ENCODE data around the gene PCBP3. TPM values are rescaled to one million over a fixed set of nuclear protein-coding genes. Genes with fewer than 3 reads are reported as not detected.
A peak's percentile ranks its signal among the peaks of the same experiment; 100 is the strongest.

PCBP3 gene
- total RNA-seq, 2 experiments from 2014 or later = 1.3 to 1.4 TPM

DNA sequence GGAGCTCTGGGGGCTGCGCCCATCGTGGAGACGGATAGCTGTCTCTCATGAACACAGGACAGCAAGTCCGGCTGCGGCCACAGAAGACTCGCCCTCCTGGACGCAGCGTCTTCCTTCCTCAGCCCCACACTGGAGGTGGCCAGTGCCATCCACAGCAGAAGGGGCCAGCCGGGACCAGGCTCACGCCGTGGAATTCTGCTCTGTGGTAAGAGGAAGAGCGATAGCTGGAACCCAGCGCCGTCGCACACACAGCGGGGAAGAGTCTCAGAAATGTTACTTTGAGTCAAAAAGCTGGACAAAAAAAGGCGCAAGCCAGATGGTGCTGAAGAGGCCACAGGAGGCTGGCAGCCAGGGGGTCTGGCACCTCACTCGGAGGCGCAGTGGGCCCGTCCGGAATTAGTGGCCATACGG lies 224.2 kb downstream of the PCBP3 start:
- DNase-seq = no peak
- ChIA-PET CTCF (no interaction called here), POLR2A (no interaction called here)
- Mint-ChIP-seq H3K27ac (no peak overlapping the region), H3K9me3 (ENCODE audit: insufficient read depth) (no peaks in the 10 kb centered on the region), H3K4me1 (ENCODE audit: low read depth) (peaks cover 3% of the 10 kb centered on the region), H3K27me3 (ENCODE audit: low read depth) (peaks cover 3% of the 10 kb centered on the region), H3K4me3 (no peak overlapping the region), H3K36me3 (ENCODE audit: low read depth) (no peaks in the 10 kb centered on the region)
- ATAC-seq = no peak

DNA sequence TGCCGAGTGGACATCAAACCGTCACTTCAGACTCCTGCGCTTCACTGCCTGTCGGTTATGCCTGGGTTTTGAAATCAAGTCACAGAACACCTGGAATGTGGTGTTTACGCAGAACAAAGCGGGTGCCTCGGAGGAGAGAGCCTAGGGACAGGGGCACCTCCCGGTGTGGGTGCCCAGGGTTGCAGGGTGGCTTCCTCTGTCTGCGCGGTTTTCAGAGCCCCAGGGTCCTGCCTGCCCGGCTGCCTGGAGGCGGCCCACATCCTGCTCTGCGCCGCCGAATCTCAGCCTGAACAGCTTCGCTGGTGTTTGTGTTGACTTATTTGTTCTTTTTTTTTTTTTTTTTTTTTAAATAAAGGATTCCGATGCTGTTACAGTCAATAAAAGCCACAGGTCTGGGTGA lies 224.6 kb downstream of the PCBP3 start:
- no peak overlapping the region for H3K27ac Mint-ChIP-seq
- no peaks in the 10 kb centered on the region for H3K36me3 Mint-ChIP-seq (ENCODE audit: low read depth)
- DNase-seq (no peak), ATAC-seq (peak; percentile 76)
- H3K27me3 Mint-ChIP-seq (ENCODE audit: low read depth) = peaks cover 3% of the 10 kb centered on the region
- H3K4me1 Mint-ChIP-seq (ENCODE audit: low read depth) = peaks cover 3% of the 10 kb centered on the region
- POLR2A ChIA-PET = no interaction called here
- H3K4me3 Mint-ChIP-seq = no peak overlapping the region
- H3K9me3 Mint-ChIP-seq (ENCODE audit: insufficient read depth) = no peaks in the 10 kb centered on the region
- CTCF ChIA-PET = no interaction called here

DNA sequence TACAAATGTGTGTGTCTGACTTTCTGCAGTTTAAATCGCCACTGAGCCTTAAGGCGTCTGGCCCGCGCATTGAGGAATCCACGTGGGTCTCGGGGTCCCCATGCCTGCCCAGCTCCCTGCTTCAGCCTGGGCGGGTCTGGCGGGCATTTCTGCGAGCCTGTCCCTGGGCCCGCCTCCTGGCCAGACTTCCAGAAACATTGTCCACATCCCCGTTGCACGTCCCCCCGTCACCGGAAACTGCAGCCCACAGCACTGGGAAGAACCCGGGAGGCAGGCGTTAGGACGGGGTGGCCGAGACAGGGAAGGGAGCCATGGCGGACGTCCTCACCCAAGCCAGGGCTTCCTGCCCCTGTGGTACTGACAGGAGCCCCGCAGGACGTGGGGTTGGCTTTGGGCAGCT lies 225.0 kb downstream of the PCBP3 start:
- ATAC-seq (peak; percentile 19), DNase-seq (no peak)
- ChIA-PET CTCF (no interaction called here), POLR2A (no interaction called here)
- Mint-ChIP-seq H3K27ac (no peak overlapping the region), H3K4me3 (no peak overlapping the region), H3K36me3 (ENCODE audit: low read depth) (no peaks in the 10 kb centered on the region), H3K27me3 (ENCODE audit: low read depth) (peaks cover 3% of the 10 kb centered on the region), H3K4me1 (ENCODE audit: low read depth) (peaks cover 3% of the 10 kb centered on the region), H3K9me3 (ENCODE audit: insufficient read depth) (no peaks in the 10 kb centered on the region)

DNA sequence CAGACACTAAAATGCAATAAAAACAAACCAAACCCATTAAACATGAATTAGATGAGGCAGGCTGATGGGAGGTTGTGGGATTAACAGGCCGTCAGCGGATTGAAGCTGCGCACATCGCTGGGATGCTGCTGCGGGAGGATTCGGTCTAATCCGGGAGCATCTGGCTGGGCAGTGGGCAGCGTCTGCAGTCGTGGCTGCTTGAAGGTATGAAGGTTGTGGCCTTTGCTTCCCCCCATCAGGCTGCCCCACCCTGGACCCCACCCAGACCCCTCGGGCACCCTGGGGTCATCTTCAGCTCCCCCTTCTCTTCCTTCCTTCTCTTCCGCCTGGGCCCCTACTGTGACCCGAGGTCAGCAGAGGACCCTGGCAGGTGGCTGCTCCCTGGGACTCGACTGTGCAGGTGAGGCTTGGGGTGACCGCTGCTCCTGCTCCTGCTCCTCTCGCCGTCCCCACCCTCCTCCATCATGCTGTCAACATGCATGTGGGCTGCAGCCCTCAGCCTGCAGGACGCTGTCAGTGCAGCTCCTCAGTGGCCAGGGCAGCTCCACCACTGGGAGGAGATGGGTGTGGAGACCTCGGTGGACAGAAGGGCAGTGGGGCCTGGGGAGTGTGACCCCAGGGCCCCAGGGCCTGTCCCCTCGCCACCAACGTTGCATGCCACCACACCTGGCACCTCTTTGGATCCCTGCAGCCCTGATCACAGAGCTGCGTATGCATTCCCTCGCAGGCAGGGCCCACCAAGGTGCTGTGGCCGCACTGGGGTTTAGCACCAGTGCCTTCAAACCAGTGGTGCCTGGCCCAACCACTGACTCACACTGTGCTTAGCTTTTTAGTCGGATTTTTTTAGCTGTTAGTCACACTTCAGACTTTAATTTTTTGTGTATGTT lies 225.8 kb downstream of the PCBP3 start:
- H3K4me3 Mint-ChIP-seq = no peak overlapping the region
- H3K4me1 Mint-ChIP-seq (ENCODE audit: low read depth) = peaks cover 3% of the 10 kb centered on the region
- no peaks in the 10 kb centered on the region for H3K36me3 Mint-ChIP-seq (ENCODE audit: low read depth)
- H3K27ac Mint-ChIP-seq = no peak overlapping the region
- ATAC-seq (no peak), DNase-seq (no peak)
- H3K9me3 Mint-ChIP-seq (ENCODE audit: insufficient read depth) = no peaks in the 10 kb centered on the region
- POLR2A ChIA-PET = no interaction called here
- peaks cover 3% of the 10 kb centered on the region for H3K27me3 Mint-ChIP-seq (ENCODE audit: low read depth)
- CTCF ChIA-PET = no interaction called here

DNA sequence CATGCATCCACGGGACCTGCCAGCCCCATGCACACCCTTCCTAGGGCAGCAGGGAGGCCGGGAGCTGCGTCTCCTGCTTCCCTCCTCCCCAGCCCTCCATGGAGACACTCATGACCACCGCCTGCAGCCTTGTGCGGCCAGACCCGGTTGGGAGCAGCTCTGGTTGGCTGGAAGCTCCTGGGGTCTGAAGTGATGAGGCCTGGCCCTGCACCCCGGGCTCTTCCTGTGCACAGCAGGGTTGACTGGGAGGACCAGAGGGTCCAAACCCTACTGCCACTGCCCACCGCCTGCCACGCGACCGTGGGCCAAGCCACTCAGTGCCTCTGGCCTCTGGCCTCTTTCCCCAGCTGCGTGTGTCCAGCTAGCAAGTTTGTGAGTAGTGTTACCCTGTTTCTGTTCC lies 226.9 kb downstream of the PCBP3 start:
- H3K27ac Mint-ChIP-seq = no peak overlapping the region
- ChIA-PET POLR2A (no interaction called here), CTCF (interaction anchor here (1.3 kb wide), 1 partner anchor 23 kb away, joined by 3 read pairs; no protein-coding TSS in a partner anchor)

DNA sequence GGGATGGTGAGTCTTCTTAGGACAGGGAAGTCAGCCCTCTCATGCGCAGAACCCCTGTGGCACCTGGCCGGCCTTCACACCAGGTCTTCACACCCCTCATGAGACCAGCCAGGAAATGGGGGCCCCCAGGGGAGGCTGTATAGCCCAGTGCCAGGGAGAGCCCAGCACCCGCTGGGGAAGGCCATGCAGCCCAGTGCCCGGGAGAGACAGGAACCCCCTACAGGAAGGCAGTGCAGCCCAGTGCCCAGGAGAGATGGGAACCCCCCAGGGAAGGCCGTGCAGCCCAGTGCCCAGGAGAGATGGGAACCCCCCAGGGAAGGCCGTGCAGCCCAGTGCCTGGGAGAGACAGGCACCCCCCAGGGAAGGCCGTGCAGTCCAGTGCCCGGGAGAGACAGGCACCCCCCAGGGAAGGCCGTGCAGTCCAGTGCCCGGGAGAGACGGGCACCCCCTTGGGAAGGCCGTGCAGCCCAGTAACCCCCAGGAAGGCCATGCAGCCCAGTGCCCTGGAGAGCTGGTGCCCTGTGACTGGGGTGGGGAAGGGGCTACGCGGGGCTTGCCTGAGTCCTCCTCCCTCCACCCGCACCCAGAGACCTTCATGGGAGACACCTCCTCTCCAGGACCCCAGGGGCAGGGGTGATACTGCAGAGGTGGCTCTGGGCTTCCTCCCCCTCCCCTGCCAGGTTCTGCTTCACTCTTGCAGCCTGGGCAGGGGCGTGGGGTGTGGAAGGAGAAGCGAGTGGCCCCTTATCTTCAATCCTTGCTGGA lies 227.5 kb downstream of the PCBP3 start:
- Mint-ChIP-seq H3K9me3 (ENCODE audit: insufficient read depth) (no peaks in the 10 kb centered on the region), H3K4me1 (ENCODE audit: low read depth) (peaks cover 3% of the 10 kb centered on the region), H3K4me3 (no peak overlapping the region), H3K27me3 (ENCODE audit: low read depth) (peaks cover 3% of the 10 kb centered on the region), H3K27ac (no peak overlapping the region), H3K36me3 (ENCODE audit: low read depth) (no peaks in the 10 kb centered on the region)
- ChIA-PET POLR2A (no interaction called here), CTCF (interaction anchor here (1.3 kb wide), 1 partner anchor 24 kb away, joined by 3 read pairs; no protein-coding TSS in a partner anchor)
- no peak for DNase-seq
- no peak for ATAC-seq

More for the DNA sequence above, 226.9 kb downstream of the PCBP3 start:
- peaks cover 3% of the 10 kb centered on the region for H3K4me1 Mint-ChIP-seq (ENCODE audit: low read depth)
- ATAC-seq (no peak), DNase-seq (no peak)
- H3K36me3 Mint-ChIP-seq (ENCODE audit: low read depth) = no peaks in the 10 kb centered on the region
- no peaks in the 10 kb centered on the region for H3K9me3 Mint-ChIP-seq (ENCODE audit: insufficient read depth)
- H3K4me3 Mint-ChIP-seq = no peak overlapping the region
- H3K27me3 Mint-ChIP-seq (ENCODE audit: low read depth) = peaks cover 3% of the 10 kb centered on the region

DNA sequence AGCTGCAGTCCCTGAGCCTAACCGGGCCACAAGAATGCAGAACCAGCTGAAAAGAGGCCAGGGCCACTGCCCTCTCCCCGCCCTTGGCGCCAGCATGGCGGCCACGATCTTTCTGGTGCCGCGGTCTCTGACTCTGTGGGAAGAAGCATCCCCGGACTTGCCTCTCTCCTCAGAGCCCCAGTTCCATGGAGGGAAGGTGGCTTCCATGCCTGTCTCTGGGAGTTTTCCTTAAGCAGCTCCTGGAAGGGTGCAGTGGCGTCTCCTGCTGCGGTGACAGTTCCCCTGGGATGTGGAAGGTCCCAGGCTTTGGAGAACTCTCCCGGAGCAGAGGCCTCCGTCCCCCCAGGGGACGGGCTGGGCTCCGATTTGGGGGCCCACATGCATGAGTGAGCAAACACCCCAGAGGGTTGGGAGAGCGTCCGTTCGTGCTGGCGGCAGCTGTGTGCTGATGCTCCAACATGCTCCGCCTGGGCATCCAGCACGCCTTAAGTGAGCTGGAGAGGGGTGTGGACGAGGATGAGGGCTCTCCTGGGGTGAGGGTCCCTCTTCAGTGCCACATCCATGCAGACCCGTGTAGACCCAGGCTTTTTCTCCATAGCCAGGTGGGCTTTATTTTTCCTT lies 228.2 kb downstream of the PCBP3 start:
- CTCF ChIA-PET = no interaction called here
- DNase-seq = no peak

DNA sequence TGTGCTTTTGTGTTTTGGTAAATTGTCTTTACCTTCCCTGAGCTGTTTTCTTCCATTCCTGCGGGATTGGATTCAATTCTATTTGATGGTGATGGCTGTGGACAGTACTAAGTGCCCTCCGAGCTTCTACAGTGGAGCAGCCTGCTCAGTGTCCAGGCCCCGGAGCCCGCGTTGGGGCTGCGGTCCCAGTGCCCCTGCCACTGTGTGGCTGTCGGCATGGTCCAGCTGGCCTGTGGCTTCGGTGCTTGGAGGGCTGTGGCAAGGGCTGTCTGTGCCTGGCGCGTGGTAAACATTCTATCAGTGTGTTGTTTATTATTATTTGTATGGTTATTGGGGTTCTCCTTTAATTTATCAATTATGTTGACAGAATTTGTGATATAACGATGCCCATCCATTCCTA lies 228.9 kb downstream of the PCBP3 start:
- ChIA-PET POLR2A (no interaction called here), CTCF (no interaction called here)
- DNase-seq (no peak), ATAC-seq (no peak)
- H3K9me3 Mint-ChIP-seq (ENCODE audit: insufficient read depth) = no peaks in the 10 kb centered on the region
- H3K27ac Mint-ChIP-seq = no peak overlapping the region
- H3K27me3 Mint-ChIP-seq (ENCODE audit: low read depth) = peaks cover 3% of the 10 kb centered on the region
- H3K36me3 Mint-ChIP-seq (ENCODE audit: low read depth) = no peaks in the 10 kb centered on the region
- H3K4me3 Mint-ChIP-seq = no peak overlapping the region
- H3K4me1 Mint-ChIP-seq (ENCODE audit: low read depth) = peaks cover 3% of the 10 kb centered on the region

More for the DNA sequence above, 228.2 kb downstream of the PCBP3 start:
- Mint-ChIP-seq H3K4me1 (ENCODE audit: low read depth) (peaks cover 3% of the 10 kb centered on the region), H3K9me3 (ENCODE audit: insufficient read depth) (no peaks in the 10 kb centered on the region), H3K4me3 (no peak overlapping the region), H3K36me3 (ENCODE audit: low read depth) (no peaks in the 10 kb centered on the region), H3K27ac (no peak overlapping the region), H3K27me3 (ENCODE audit: low read depth) (peaks cover 3% of the 10 kb centered on the region)
- POLR2A ChIA-PET = no interaction called here
- no peak for ATAC-seq

DNA sequence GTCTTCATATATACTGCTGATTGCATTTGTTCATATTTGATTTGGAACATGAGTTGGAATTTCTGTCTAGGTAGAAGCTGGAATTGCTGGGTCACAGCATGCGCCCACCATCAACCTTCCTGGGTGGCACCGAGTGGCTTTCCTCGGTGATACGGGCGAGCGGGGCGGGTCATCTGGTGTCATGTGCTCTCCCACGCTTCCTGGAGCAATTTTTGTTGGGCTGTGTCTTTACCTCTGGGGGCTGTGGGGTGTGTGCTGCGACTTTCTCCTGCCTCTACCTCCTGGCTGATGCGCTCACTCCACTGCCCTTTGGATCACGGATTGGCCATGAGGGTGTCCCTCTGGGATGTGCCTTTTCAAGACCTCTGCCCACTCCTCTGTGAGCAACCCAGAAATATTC lies 229.4 kb downstream of the PCBP3 start:
- CTCF ChIA-PET = no interaction called here
- ATAC-seq (no peak), DNase-seq (no peak)
- Mint-ChIP-seq H3K27me3 (ENCODE audit: low read depth) (peaks cover 3% of the 10 kb centered on the region), H3K36me3 (ENCODE audit: low read depth) (no peaks in the 10 kb centered on the region), H3K9me3 (ENCODE audit: insufficient read depth) (no peaks in the 10 kb centered on the region), H3K4me1 (ENCODE audit: low read depth) (peaks cover 3% of the 10 kb centered on the region), H3K27ac (no peak overlapping the region), H3K4me3 (no peak overlapping the region)
- POLR2A ChIA-PET = no interaction called here

DNA sequence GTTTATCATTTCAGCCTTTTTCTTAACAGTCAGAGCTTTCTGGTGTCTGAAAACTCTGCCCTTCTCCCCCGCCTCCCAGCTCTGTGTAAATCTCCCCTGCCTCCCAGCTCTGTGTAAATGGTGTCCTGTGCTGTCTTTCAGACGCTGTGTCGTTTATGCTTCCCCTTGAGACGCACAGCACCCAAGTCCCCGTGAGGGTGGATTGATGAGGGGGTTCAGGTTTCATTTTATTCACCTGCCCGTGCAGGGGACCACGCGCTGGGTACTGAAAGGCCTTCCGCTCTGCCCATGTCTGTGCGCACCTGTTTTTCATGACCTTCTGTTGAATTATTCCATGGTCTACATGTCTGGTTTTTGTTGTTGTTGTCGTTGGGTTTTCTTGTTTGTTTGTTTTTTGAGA lies 229.9 kb downstream of the PCBP3 start:
- Mint-ChIP-seq H3K4me1 (ENCODE audit: low read depth) (peaks cover 1% of the 10 kb centered on the region), H3K4me3 (no peak overlapping the region), H3K36me3 (ENCODE audit: low read depth) (no peaks in the 10 kb centered on the region), H3K27me3 (ENCODE audit: low read depth) (peaks cover 3% of the 10 kb centered on the region), H3K9me3 (ENCODE audit: insufficient read depth) (no peaks in the 10 kb centered on the region), H3K27ac (no peak overlapping the region)
- ATAC-seq (no peak), DNase-seq (no peak)
- ChIA-PET POLR2A (no interaction called here), CTCF (no interaction called here)

DNA sequence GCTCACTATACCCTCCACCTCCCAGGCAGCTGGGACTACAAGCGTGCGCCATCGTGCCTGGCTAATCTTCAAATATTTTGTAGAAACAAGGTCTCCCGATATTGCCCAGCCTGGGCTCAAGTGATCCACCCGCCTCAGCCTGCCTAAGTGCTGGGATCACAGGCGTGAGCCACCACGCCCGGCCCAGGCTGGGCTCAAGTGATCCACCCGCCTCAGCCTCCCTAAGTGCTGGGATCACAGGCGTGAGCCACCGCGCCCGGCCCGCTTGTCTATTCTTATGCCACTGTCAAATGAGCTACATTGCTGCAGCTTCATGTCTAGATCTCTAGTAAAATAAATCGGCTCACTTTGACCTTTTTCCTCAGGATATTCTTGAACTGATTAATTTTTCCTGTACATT lies 230.3 kb downstream of the PCBP3 start:
- no peak overlapping the region for H3K4me3 Mint-ChIP-seq
- no peaks in the 10 kb centered on the region for H3K4me1 Mint-ChIP-seq (ENCODE audit: low read depth)
- ChIA-PET CTCF (no interaction called here), POLR2A (no interaction called here)
- no peaks in the 10 kb centered on the region for H3K36me3 Mint-ChIP-seq (ENCODE audit: low read depth)
- no peak overlapping the region for H3K27ac Mint-ChIP-seq
- H3K9me3 Mint-ChIP-seq (ENCODE audit: insufficient read depth) = no peaks in the 10 kb centered on the region
- ATAC-seq = no peak
- DNase-seq = no peak
- peaks cover 1% of the 10 kb centered on the region for H3K27me3 Mint-ChIP-seq (ENCODE audit: low read depth)

DNA sequence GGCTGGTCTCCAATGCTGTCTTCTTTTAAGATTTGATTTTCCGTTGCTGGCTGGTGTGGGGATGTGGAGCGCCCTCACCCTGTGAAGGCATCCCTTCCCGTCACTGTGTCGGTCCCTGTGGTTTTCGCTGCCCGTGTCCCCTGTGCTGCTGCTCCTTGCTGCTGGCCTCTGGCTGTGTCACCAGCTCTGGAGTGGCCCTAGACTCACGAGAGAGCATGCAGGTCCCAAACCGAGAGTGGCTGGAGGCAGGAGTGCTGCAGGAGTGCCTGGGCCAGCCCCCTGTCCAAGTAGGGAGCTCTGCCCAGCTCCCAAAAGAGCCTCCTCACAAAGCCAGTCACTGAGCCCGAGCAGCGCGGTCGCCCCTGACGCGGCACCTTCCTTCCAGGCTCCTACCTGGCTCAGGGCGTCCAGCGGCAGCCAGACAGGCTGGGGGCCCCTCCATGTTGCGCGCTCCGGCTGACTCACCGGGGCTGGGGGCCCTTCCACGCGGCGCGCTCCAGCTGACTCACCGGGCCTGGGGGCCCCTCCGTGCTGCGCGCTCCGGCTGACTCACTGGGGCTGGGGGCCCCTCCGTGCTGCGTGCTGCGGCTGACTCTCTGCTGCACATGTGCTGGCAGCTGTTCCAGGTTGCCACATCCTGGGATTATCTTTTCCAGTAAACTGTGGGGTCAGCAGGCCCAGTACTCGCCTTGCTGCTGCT lies 231.3 kb downstream of the PCBP3 start:
- no peak overlapping the region for H3K4me3 Mint-ChIP-seq
- ChIA-PET CTCF (no interaction called here), POLR2A (no interaction called here)
- no peaks in the 10 kb centered on the region for H3K4me1 Mint-ChIP-seq (ENCODE audit: low read depth)
- H3K9me3 Mint-ChIP-seq (ENCODE audit: insufficient read depth) = no peaks in the 10 kb centered on the region
- no peak overlapping the region for H3K27ac Mint-ChIP-seq
- H3K36me3 Mint-ChIP-seq (ENCODE audit: low read depth) = no peaks in the 10 kb centered on the region
- H3K27me3 Mint-ChIP-seq (ENCODE audit: low read depth) = peaks cover 2% of the 10 kb centered on the region
- DNase-seq (no peak), ATAC-seq (no peak)

All from activated CD8-positive, alpha-beta T cell treated with anti-CD3 and anti-CD28 coated beads, Interleukin-2, amount 10 ng/mL, durations not matched to agents 7 days and 5 days (primary cell).